DND-41 (cell line): ENCODE measurements around the gene DCLK1.
A peak's percentile ranks its signal among the peaks of the same experiment; 100 is the strongest.

Experiments used
- ATAC-seq: fragments of 200-7000 bp; cut with Tn5 transposase; 3 replicates; pipeline ENCODE4 v1.9.1; 2021; ENCODE audit warnings: low read depth; ENCODE audit not compliant: insufficient read depth
- DNase-seq: peaks from one replicate; pipeline ENCODE4 v3.0.0-alpha.2; 2020
- H2AFZ ChIP-seq: 2 replicates; pipeline ENCODE4 v1.6.0; 2012; ENCODE audit warnings: low read depth, low read length
- H3K27ac ChIP-seq: 2 replicates; pipeline ENCODE4 v1.5.1; 2012; ENCODE audit warnings: low read length, inconsistent platforms
- H3K27me3 ChIP-seq: fragments of 200-600 bp; sonication (generic); 2 replicates; pipeline ENCODE4 v1.6.0; 2012; ENCODE audit warnings: low read length, mild to moderate bottlenecking, inconsistent platforms; ENCODE audit not compliant: insufficient read depth, poor library complexity
- H3K36me3 ChIP-seq: 2 replicates; pipeline ENCODE4 v1.5.1; 2012; ENCODE audit warnings: low read length, inconsistent platforms; ENCODE audit not compliant: insufficient read depth
- H3K4me1 ChIP-seq: 2 replicates; pipeline ENCODE4 v1.5.1; 2012; ENCODE audit warnings: mild to moderate bottlenecking, low read length; ENCODE audit not compliant: insufficient read depth
- H3K4me2 ChIP-seq: 2 replicates; pipeline ENCODE4 v1.6.0; 2012; ENCODE audit warnings: mild to moderate bottlenecking, moderate library complexity, low read length, inconsistent platforms; ENCODE audit not compliant: insufficient read depth
- H3K4me3 ChIP-seq, 2 experiments: fragments of 200-600 bp in 1 of 2; shearing (Covaris generic) in 1 of 2; 2 replicates each; pipeline ENCODE4 v1.5.1; 2012 to 2016; ENCODE audit warnings: inconsistent platforms in 2 of 2, low read length in 2 of 2, mild to moderate bottlenecking in 2 of 2, low read depth in 1 of 2, moderate library complexity in 1 of 2
- H3K79me2 ChIP-seq: 2 replicates; pipeline ENCODE4 v1.6.0; 2012; ENCODE audit warnings: low read length, inconsistent platforms; ENCODE audit not compliant: insufficient read depth
- H3K9ac ChIP-seq: 2 replicates; pipeline ENCODE4 v1.6.0; 2012; ENCODE audit warnings: low read depth, mild to moderate bottlenecking, inconsistent platforms, low read length, moderate library complexity
- H3K9me3 ChIP-seq: 2 replicates; pipeline ENCODE4 v1.5.1; 2012; ENCODE audit warnings: low read length, moderate library complexity, mild to moderate bottlenecking, inconsistent platforms; ENCODE audit not compliant: insufficient read depth, severe bottlenecking
- H4K20me1 ChIP-seq: 2 replicates; pipeline ENCODE4 v1.6.0; 2012; ENCODE audit warnings: low read length; ENCODE audit not compliant: insufficient read depth
- EZH2 ChIP-seq: IDR thresholded peaks from 3 replicates; pipeline ENCODE4 v1.6.1; 2012; ENCODE audit warnings: borderline replicate concordance, low read depth, mild to moderate bottlenecking, moderate library complexity, low read length, inconsistent platforms; ENCODE audit not compliant: severe bottlenecking
- TF ChIP-seq, protein P1 (sequence below): IDR thresholded peaks from 2 replicates; pipeline ENCODE4 v1.5.1; 2012; ENCODE audit warnings: borderline replicate concordance, low read length, moderate library complexity, mild to moderate bottlenecking; ENCODE audit not compliant: poor library complexity, severe bottlenecking; ENCODE audit errors: extremely low read depth

DCLK1 gene

GRCh38 chr13:35720690-35721554 is 410.3 kb downstream of the DCLK1 start:
- Histone ChIP-seq H4K20me1 (no peaks in the 10 kb centered on the region), H3K4me2 (no peak overlapping the region; the same call in 1 of the 2 replicates), H2AFZ (no peak overlapping the region)

DNA sequence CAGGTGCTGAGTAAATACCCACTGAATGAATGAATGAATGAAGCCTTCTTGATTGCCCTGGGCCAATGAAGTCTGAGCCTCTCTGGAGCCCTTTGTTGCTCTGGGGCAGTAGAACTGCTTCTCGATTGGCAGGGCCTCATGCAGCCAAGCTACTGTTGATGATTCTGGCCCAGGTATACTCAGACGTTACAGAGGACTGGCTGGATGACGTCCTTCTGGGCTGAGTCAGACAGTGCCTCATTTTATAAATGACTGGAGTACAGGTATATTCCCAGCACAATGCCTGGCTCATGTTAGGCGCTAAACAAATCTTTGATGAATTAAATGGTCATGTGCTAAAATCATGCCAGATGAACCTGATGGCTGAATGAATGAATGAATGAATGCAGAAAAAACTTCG is 410.9 kb downstream of the DCLK1 start:
- ATAC-seq, result no peak
- no peak for TF ChIP-seq EZH2
- Histone ChIP-seq H3K4me3 (no peak overlapping the region), H3K27ac (no peak overlapping the region), H2AFZ (no peak overlapping the region), H3K9me3 (no peaks in the 10 kb centered on the region), H3K9ac (no peak overlapping the region), H3K4me1 (no peaks in the 10 kb centered on the region), H3K79me2 (no peaks in the 10 kb centered on the region), H4K20me1 (no peaks in the 10 kb centered on the region), H3K36me3 (no peaks in the 10 kb centered on the region), H3K4me2 (no peak overlapping the region), H3K27me3 (peaks cover 17% of the 10 kb centered on the region)
- no peak for DNase-seq

More at GRCh38 chr13:35720690-35721554, 410.3 kb downstream of the DCLK1 start:
- DNase-seq, result peak; percentile 46
- no peak for TF ChIP-seq EZH2
- TF ChIP-seq, protein P1, sequence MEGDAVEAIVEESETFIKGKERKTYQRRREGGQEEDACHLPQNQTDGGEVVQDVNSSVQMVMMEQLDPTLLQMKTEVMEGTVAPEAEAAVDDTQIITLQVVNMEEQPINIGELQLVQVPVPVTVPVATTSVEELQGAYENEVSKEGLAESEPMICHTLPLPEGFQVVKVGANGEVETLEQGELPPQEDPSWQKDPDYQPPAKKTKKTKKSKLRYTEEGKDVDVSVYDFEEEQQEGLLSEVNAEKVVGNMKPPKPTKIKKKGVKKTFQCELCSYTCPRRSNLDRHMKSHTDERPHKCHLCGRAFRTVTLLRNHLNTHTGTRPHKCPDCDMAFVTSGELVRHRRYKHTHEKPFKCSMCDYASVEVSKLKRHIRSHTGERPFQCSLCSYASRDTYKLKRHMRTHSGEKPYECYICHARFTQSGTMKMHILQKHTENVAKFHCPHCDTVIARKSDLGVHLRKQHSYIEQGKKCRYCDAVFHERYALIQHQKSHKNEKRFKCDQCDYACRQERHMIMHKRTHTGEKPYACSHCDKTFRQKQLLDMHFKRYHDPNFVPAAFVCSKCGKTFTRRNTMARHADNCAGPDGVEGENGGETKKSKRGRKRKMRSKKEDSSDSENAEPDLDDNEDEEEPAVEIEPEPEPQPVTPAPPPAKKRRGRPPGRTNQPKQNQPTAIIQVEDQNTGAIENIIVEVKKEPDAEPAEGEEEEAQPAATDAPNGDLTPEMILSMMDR, result peak; percentile 90
- H3K4me3 ChIP-seq, result no peak overlapping the region
- no peaks in the 10 kb centered on the region for H3K9me3 ChIP-seq
- peaks cover 17% of the 10 kb centered on the region for H3K27me3 ChIP-seq
- ATAC-seq, result peak; percentile 61; the same call in 2 of the 3 replicates
- no peak overlapping the region for H3K27ac ChIP-seq
- no peaks in the 10 kb centered on the region for H3K79me2 ChIP-seq
- no peaks in the 10 kb centered on the region for H3K36me3 ChIP-seq
- no peak overlapping the region for H3K9ac ChIP-seq
- H3K4me1 ChIP-seq, result no peaks in the 10 kb centered on the region
